M059J (cell line): Measurements from ENCODE around the gene MAML3. TPM values are rescaled to one million over a fixed set of nuclear protein-coding genes. Genes with fewer than 3 reads are reported as not detected.

ENCODE experiments used
- DNase-seq: peaks from one replicate; pipeline ENCODE4 v3.0.0-alpha.2; 2012; ENCODE audit warnings: low read depth
- total RNA-seq: library from RNA; depleted of rRNA; stranded (reverse); fragments of >200 nt; shearing (Covaris generic); gene quantifications from 2 replicates; pipeline ENCODE4 v1.2.3, GENCODE V29; 2014

MAML3 gene
- total RNA-seq, 1 experiment from 2014 or later: 1.6 TPM

- DNase-seq: no peak
These were observed 2.7 kb upstream of the MAML3 start for GRCh38 chr4:140156529-140157171.

GRCh38 chr4:140154572-140154891 lies 548 bp upstream of the MAML3 start:
- no peak for DNase-seq

DNA sequence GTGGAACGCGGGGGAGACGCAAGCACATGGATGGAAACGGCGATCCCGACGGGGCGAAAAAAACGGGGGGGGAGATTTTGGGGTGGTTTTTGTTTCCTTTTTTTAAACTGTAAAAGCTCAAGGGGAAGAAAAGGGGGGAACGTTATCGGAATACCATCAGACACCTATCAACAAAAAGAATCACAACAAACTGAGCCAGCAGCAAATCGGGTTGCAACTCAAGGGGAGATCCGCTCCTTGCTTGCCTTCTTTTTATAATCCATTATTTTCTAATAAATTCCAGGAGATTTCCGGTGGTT lies 616 bp downstream of the MAML3 start:
- DNase-seq: no peak

- peak; percentile 49 for DNase-seq
These were observed 1.1 kb downstream of the MAML3 start for GRCh38 chr4:140152751-140153418.

DNA sequence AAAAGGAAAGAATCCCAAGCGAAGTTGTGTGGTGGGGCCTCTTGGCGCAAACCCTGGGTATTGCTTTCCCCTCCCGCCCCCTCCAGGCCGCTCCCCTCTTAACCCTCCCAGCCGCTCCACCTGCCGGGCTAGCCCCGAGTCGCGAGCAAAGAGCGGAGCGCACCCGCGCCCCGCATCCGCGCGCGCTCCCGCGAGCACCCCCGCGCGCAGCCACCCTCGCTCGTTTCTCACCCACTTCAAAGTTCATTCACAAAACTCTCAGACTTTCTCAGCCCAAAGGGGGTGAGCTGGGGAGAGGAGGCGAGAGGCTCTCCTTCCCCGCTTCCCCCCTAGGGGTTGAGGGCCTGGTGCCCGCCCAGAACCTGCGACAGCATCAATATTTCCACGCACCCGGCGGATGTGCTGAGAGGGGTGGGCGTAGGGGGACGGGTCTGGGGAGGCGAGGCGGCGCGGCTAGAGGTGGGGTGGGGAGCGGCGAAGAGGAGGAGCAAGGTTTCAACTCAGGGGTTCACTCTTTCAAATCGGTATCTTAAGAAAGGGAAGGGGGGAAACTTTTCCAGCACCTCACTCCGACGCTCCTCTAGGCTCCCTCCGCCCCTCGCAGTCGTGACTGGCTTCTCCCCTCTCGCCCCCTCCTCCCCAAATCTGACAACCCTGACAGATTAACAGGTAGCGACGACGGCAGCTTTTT lies 1.8 kb downstream of the MAML3 start:
- no peak for DNase-seq

DNA sequence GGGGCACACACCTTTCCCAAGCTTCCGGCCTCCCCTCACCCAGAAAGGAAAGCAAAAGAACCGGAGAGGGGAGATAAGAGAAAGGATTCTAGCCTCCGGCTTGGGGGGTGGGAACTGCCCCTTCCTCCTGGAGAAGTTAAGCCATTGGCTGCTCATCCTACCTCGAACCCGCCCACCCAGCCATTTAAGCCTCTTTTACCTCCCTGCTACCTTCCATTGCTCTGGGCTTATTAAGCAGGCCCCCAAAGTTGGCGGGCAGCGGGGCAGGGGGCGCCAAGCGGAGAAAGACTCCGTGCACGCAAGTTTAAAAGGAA lies 2.3 kb downstream of the MAML3 start:
- DNase-seq: peak; percentile 89

- DNase-seq: peak; percentile 92
These were observed 2.9 kb downstream of the MAML3 start for GRCh38 chr4:140150886-140151698.

- DNase-seq: no peak
These were observed 3.4 kb downstream of the MAML3 start for GRCh38 chr4:140150636-140150885.

GRCh38 chr4:140149846-140150635 lies 3.9 kb downstream of the MAML3 start:
- DNase-seq: peak; percentile 69

GRCh38 chr4:140144050-140144449 lies 9.9 kb downstream of the MAML3 start:
- no peak for DNase-seq

DNA sequence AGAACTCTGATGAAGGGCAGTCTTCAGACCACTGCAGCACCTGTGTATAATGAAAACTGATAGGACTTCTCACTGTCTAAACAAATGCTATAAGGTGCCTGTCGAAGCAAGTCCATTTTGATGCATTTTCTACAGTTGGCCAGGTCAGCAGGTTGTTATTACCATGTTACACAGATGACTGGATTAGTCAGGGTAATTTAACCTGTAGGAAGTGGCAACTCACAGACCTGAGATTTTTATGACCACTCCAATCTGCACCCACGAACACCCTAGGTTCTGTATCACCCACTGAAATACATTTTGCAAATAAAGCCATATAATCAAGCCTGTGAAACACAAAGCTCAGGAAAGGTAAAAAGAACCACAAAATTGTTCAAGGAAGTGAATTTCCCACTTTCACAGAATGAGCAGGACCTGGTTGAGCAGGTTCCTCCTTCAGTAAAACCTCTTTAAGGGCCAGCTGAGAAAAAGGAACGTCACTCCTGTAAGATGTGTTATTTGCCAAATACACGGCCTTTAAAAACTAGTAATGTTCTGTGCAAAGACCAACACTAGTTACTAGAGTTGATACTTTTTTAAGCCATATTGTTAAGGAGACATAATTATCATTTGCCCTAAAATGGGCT lies 12.7 kb downstream of the MAML3 start:
- no peak for DNase-seq

DNA sequence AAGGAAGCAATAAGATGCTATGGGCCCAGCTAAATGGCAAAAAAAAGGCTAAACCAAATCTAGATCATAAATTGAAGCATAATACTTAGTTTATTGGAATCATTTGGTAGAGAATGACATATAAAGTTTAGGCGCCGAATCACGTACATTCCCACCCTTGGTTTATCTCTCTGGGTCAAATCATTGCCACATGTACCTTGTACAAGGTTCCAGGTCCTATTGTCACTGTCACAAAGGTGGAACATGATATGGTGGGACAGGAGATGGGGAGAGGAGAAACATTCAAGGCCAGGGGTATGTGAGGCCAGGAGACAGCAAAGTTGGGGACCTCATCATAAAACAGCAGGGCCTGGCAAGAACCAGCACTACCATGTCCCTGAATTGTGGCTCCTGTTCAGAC lies 13.4 kb downstream of the MAML3 start:
- DNase-seq: no peak

DNA sequence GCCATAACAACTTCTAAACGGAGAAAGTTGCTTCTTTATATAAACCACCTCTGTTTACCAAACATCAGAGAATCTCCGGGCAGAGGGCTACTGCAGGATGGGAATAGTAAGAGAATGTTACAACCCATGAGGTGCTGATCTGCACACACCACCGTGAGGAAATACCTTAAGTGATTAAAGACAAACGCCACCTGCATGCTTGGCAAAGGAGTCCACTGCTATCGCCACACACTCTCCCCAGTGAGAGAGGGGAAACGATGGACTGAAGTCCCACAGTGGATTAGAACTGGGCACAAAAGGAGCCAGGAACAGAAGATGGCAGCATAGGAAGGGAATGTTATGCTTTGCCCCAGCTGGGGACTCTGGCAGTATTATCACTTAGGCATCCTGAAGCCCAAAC lies 15.6 kb downstream of the MAML3 start:
- no peak for DNase-seq

DNA sequence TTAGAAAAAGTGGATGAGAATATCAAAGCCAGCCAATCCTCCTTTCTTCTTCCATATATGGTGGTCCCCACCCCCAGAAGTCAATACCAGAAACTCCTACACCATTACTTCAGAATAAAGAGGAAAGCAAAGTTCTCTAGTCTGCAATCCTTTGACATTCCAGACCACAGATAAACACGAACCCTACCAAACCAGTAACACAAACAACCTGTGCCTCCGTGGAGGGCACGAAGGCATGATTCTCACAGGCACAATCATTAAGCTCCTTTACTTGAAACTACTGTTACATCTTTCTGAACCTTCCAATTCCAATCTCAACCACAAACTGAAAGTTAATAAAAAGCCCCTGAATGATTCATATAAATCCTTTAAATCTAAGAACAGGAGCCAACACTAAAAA lies 16.3 kb downstream of the MAML3 start:
- DNase-seq: peak; percentile 44

GRCh38 chr4:140136509-140136908 lies 17.5 kb downstream of the MAML3 start:
- peak; percentile 82 for DNase-seq

DNA sequence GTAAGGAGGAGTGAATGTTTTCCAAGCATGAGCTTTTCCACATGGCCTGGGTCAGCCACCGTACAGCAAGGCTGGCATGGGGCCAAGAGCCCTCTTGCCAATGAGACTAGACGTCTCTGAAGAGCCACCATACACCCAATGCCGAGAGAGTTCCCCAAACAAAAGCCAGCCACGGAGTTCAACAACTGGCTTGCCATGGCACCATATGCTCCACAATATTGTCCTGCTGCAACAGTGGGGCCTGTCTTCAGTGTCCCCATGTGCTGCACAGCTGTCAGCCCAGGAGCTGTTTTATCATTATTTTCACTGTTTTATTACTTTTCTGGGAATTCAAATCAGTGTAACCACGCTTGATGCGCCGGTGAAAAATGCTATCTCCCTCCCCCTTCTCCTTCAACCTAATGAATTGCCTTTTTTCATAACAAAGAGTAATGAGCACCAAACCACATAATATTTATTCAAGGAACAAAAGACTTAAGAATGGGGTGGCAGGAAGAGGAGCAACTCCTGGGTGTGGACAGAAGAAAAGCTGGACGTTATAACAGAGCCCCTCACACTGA lies 18.4 kb downstream of the MAML3 start:
- DNase-seq: peak; percentile 38

DNA sequence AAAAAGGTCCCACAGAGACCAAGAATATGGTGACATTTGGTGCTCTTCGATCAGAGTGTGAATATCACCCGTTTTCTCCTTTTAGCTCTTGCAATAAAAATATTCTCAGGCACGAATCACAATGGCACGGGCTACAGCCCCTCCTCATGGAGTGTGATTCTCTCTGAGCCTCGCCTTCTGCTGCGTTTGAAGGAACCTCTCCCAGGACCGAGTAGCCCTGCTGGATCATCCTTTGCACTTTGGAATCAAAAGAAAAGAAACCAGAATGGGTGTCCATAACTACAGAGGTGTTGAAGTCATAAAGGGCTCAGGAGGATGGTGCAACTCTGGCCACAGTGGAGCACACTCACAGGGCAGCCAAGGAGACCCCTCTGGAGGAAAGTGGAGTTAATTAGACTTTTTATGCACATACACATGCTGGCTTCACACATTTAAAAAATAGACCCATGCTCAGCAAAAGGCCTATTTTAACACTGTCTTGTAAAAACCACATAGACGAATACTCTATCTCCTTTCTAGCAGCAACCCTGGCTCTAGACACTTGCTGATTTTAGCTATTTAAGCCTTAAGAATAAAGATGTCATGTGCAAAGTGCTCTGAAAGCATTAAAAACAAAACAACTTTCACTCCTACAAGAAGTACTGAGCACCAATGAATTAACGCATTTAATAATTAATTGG lies 19.1 kb downstream of the MAML3 start:
- no peak for DNase-seq

DNA sequence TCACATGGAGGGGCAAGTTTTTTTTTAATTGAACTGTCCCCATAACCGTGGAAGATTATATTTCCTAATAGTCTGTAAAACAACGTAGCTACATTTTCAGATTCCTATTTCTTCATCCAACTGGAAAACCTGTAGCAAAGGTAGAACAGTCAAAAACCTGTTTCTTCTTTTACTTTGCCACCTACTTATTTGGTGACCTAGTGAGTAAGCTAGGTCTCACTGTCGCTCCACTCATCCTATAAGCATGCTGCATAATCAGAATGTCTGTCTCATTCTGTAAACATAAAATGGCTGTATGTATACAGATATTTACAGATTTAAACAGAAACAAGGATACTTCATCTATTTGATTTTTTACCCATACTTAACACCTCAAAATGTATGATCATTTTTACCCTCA lies 20.4 kb downstream of the MAML3 start:
- no peak for DNase-seq

DNA sequence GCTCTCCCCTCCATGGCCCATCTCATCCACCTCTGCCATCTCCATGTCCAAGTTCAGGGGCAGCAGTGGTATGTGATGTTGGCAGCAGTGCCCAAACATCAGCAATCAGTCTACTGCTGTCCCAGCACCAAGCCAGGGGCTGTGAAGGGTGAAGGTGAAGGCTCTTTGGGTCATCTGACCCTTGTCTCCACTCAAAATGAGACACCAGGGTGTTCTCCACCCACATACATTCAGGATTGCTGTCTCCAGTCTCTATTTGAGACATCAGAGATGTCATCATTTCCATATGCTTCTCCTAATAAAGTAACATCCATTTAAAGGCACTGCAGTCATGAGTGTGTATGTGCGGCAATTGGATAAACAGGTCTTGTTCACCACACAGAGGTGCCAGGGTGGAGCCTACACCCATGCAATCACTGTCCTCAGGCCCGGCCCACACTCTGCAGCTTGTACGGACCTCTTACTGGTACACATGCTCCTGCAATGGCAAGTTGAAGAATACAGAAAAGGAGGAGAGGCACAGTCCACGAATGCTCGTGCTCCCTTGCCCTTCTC lies 22.2 kb downstream of the MAML3 start:
- DNase-seq: no peak

- peak; percentile 70 for DNase-seq
These were observed 23.3 kb downstream of the MAML3 start for GRCh38 chr4:140130677-140131076.

GRCh38 chr4:140127422-140127821 lies 26.6 kb downstream of the MAML3 start:
- no peak for DNase-seq
